OCI-LY7 (cell line): ENCODE results near the gene FAP. TPM values are rescaled to one million over a fixed set of nuclear protein-coding genes. Genes with fewer than 3 reads are reported as not detected.

Experiments used
- BruUV-seq: library from RNA; stranded (reverse); fragments of 400-500 nt; replicated peaks from 2 replicates; lab custom pipeline; 2021; lab: Mats Ljungman, UMichigan
- CTCF ChIA-PET: fragments of 300-600 bp; sonication (Branson Sonifier 250); formaldehyde crosslinking; loops from one replicate; lab custom pipeline; 2022; ENCODE audit warnings: antibody characterized with exemption; ENCODE audit not compliant: unreplicated experiment; lab: Charles Lee
- POLR2A ChIA-PET: fragments of 300-600 bp; sonication (Branson Sonifier 250); formaldehyde crosslinking; loops from one replicate; lab custom pipeline; 2022; ENCODE audit warnings: antibody characterized with exemption; lab: Charles Lee
- DNase-seq: peaks from one replicate; pipeline ENCODE4 v3.0.0-alpha.2; 2015; ENCODE audit warnings: low spot score
- H2AFZ ChIP-seq: fragments of 200-600 bp; sonication (generic), shearing (Covaris generic); 2 replicates; pipeline ENCODE4 v1.6.1; 2014; ENCODE audit warnings: mild to moderate bottlenecking, antibody characterized with exemption, low read length, moderate library complexity
- H3K27ac ChIP-seq: fragments of 200-600 bp; sonication (generic); 2 replicates; pipeline ENCODE4 v1.5.1; 2014; ENCODE audit warnings: mixed run types, low read depth, mild to moderate bottlenecking, moderate library complexity, low read length, inconsistent platforms; ENCODE audit not compliant: poor library complexity, severe bottlenecking
- H3K36me3 ChIP-seq: fragments of 200-600 bp; sonication (generic); 2 replicates; pipeline ENCODE4 v1.6.1; 2014; ENCODE audit warnings: mild to moderate bottlenecking, antibody characterized with exemption, low read length, moderate library complexity, mixed read lengths; ENCODE audit not compliant: insufficient read depth
- H3K4me1 ChIP-seq: fragments of 200-600 bp; sonication (generic); 2 replicates; pipeline ENCODE4 v1.5.1; 2014; ENCODE audit warnings: mild to moderate bottlenecking, low read length; ENCODE audit not compliant: insufficient read depth, poor library complexity, severe bottlenecking
- H3K4me2 ChIP-seq: fragments of 200-600 bp; sonication (generic); 2 replicates; pipeline ENCODE4 v1.6.1; 2014; ENCODE audit warnings: mild to moderate bottlenecking, low read length
- H3K4me3 ChIP-seq: fragments of 200-600 bp; sonication (generic); 2 replicates; pipeline ENCODE4 v1.5.1; 2014; ENCODE audit warnings: mild to moderate bottlenecking, low read depth, low read length; ENCODE audit not compliant: poor library complexity, severe bottlenecking
- H3K79me2 ChIP-seq: fragments of 200-600 bp; sonication (generic); 2 replicates; pipeline ENCODE4 v1.6.1; 2016; ENCODE audit warnings: low read depth, mild to moderate bottlenecking, low read length, moderate library complexity, mixed read lengths; ENCODE audit not compliant: insufficient read depth
- H3K9me2 ChIP-seq: fragments of 200-600 bp; sonication (generic); 2 replicates; pipeline ENCODE4 v1.6.1; 2016; ENCODE audit warnings: mild to moderate bottlenecking, low read length, mixed read lengths; ENCODE audit not compliant: insufficient read depth
- H3K9me3 ChIP-seq: fragments of 200-600 bp; sonication (generic); 2 replicates; pipeline ENCODE4 v1.6.1; 2014; ENCODE audit warnings: mild to moderate bottlenecking, mixed run types, low read length, mixed read lengths
- H4K20me1 ChIP-seq: fragments of 200-600 bp; sonication (generic); 2 replicates; pipeline ENCODE4 v1.6.1; 2014; ENCODE audit warnings: mild to moderate bottlenecking, antibody characterized with exemption, low read length, moderate library complexity, mixed read lengths; ENCODE audit not compliant: insufficient read depth
- EZH2phosphoT487 ChIP-seq: fragments of 200-600 bp; sonication (generic); IDR thresholded peaks from 2 replicates; pipeline ENCODE4 v1.6.1; 2018; ENCODE audit warnings: low read depth, borderline replicate concordance, mild to moderate bottlenecking, mixed run types, antibody characterized with exemption, low read length, moderate library complexity, mixed read lengths
- intact Hi-C: fragments of 100-400 bp; cut with micrococcal nuclease; formaldehyde crosslinking; loops from one replicate; pipeline ENCODE4 v1.10.0; 2022; ENCODE audit not compliant: unreplicated experiment
- total RNA-seq, 2 experiments: library from RNA; depleted of rRNA in 1 of 2; stranded (reverse); fragments of >200 nt in 1 of 2; shearing (Covaris generic) in 1 of 2; gene quantifications; 2 replicates each; pipeline ENCODE4 v1.2.3, GENCODE V29; 2014 to 2022
- TF ChIP-seq, protein P1 (sequence below): fragments of 200-600 bp; sonication (generic); conservative IDR thresholded peaks from 2 replicates; pipeline ENCODE4 v1.5.1; 2014; ENCODE audit warnings: mild to moderate bottlenecking, antibody characterized with exemption, low read length, moderate library complexity, mixed read lengths

The FAP gene
- total RNA-seq, 2 experiments from 2014 or later: not detected

DNA sequence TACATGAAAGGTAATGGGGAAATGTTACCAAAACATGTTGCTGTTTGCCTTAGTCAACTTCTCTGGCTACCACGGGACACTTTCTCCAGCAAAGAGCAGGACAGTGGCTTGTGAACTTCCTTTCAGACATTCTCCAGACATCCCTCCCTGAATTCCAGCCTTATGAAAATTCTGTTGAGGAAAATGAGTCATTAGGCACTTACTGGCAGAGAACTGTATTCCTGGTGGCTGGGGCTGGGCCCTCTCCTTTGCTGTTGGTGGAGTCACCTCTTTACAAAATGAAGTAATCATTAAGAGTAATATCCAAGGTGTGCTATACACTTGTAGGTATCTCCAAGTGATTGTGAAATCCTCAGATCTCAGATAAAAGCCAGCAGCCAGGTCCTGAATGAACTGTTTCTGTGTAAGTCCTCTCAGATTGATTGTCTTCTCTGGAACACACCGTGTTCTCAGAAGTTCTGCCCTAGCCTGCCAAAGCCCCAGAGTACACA lies 1.3 kb upstream of the FAP start:
- no peaks in the 10 kb centered on the region for H3K79me2 ChIP-seq
- no peaks in the 10 kb centered on the region for H3K9me2 ChIP-seq
- no peak overlapping the region for H2AFZ ChIP-seq
- ChIA-PET POLR2A (no interaction called here), CTCF (no interaction called here)
- no peak for DNase-seq
- no peak overlapping the region for H3K27ac ChIP-seq
- H3K36me3 ChIP-seq: no peaks in the 10 kb centered on the region
- no peak overlapping the region for H3K4me2 ChIP-seq
- H3K4me1 ChIP-seq: no peaks in the 10 kb centered on the region
- TF ChIP-seq EZH2phosphoT487: no peak
- TF ChIP-seq, protein P1, sequence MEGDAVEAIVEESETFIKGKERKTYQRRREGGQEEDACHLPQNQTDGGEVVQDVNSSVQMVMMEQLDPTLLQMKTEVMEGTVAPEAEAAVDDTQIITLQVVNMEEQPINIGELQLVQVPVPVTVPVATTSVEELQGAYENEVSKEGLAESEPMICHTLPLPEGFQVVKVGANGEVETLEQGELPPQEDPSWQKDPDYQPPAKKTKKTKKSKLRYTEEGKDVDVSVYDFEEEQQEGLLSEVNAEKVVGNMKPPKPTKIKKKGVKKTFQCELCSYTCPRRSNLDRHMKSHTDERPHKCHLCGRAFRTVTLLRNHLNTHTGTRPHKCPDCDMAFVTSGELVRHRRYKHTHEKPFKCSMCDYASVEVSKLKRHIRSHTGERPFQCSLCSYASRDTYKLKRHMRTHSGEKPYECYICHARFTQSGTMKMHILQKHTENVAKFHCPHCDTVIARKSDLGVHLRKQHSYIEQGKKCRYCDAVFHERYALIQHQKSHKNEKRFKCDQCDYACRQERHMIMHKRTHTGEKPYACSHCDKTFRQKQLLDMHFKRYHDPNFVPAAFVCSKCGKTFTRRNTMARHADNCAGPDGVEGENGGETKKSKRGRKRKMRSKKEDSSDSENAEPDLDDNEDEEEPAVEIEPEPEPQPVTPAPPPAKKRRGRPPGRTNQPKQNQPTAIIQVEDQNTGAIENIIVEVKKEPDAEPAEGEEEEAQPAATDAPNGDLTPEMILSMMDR: no peak
- no peaks in the 10 kb centered on the region for H4K20me1 ChIP-seq
- no TSS peak for BruUV-seq
- intact Hi-C loops: no loop called here
- no peaks in the 10 kb centered on the region for H3K9me3 ChIP-seq
- H3K4me3 ChIP-seq: no peak overlapping the region

- Histone ChIP-seq H4K20me1 (no peaks in the 10 kb centered on the region), H3K9me2 (no peaks in the 10 kb centered on the region), H3K27ac (no peak overlapping the region), H3K79me2 (no peaks in the 10 kb centered on the region), H3K4me3 (no peak overlapping the region), H2AFZ (no peak overlapping the region), H3K9me3 (no peaks in the 10 kb centered on the region), H3K4me2 (no peak overlapping the region), H3K36me3 (no peaks in the 10 kb centered on the region), H3K4me1 (no peaks in the 10 kb centered on the region)
- BruUV-seq: no TSS peak
- CTCF ChIA-PET: no interaction called here
- intact Hi-C loops: no loop called here
- POLR2A ChIA-PET: no interaction called here
- TF ChIP-seq, protein P1: no peak
- no peak for TF ChIP-seq EZH2phosphoT487
- DNase-seq: no peak
Observed at GRCh38 chr2:162243715-162244114, 470 bp upstream of the FAP start.

- Histone ChIP-seq H3K36me3 (no peaks in the 10 kb centered on the region), H3K4me2 (no peak overlapping the region), H3K4me1 (no peaks in the 10 kb centered on the region), H4K20me1 (no peaks in the 10 kb centered on the region), H3K79me2 (no peaks in the 10 kb centered on the region), H3K27ac (no peak overlapping the region), H3K9me3 (no peaks in the 10 kb centered on the region), H3K9me2 (no peaks in the 10 kb centered on the region), H3K4me3 (no peak overlapping the region), H2AFZ (no peak overlapping the region)
- no TSS peak for BruUV-seq
- intact Hi-C loops: no loop called here
- TF ChIP-seq, protein P1: no peak
- TF ChIP-seq EZH2phosphoT487: no peak
- DNase-seq: no peak
- CTCF ChIA-PET: no interaction called here
- POLR2A ChIA-PET: interaction anchor here (0.9 to 1.3 kb wide), 2 partner anchors 10 to 53 kb away, joined by 3 read pairs; no protein-coding TSS in a partner anchor
Observed at GRCh38 chr2:162242586-162243280, 512 bp downstream of the FAP start.
